SK-N-SH (cell line): ENCODE measurements around the gene CYP8B1.

Experiments
- CTCF ChIP-seq: fragments of 200-600 bp; sonication (generic); IDR thresholded peaks from 2 replicates; pipeline ENCODE4 v1.6.1; 2017; ENCODE audit warnings: antibody characterized with exemption, mild to moderate bottlenecking, moderate library complexity
- ELF1 ChIP-seq: IDR thresholded peaks from 2 replicates; pipeline ENCODE4 v1.4.0; 2012
- EZH2phosphoT487 ChIP-seq: fragments of 200-600 bp; sonication (generic); IDR thresholded peaks from 2 replicates; pipeline ENCODE4 v1.6.1; 2017; ENCODE audit warnings: low read depth, mixed run types, mild to moderate bottlenecking, antibody characterized with exemption, moderate library complexity, borderline replicate concordance
- MAX ChIP-seq: IDR thresholded peaks from 2 replicates; pipeline ENCODE4 v1.4.0; 2012; ENCODE audit warnings: low read depth
- NFIC ChIP-seq: IDR thresholded peaks from 2 replicates; pipeline ENCODE4 v1.4.0; 2012; ENCODE audit warnings: borderline replicate concordance
- PBX3 ChIP-seq: IDR thresholded peaks from 2 replicates; pipeline ENCODE4; 2012
- POLR2AphosphoS5 ChIP-seq: IDR thresholded peaks from 2 replicates; pipeline ENCODE4 v1.6.1; 2012; ENCODE audit warnings: low read depth, low read length
- RAD21 ChIP-seq: IDR thresholded peaks from 2 replicates; pipeline ENCODE4 v1.6.1; 2012; ENCODE audit warnings: mild to moderate bottlenecking, low read length
- SMC3 ChIP-seq: IDR thresholded peaks from 2 replicates; pipeline ENCODE4 v1.6.1; 2012; ENCODE audit warnings: low read depth, low read length, improper control_type of control experiment
- TAF1 ChIP-seq: IDR thresholded peaks from 2 replicates; pipeline ENCODE4 v1.6.1; 2012; ENCODE audit warnings: low read depth, mild to moderate bottlenecking, low read length, moderate library complexity, borderline replicate concordance
- TCF12 ChIP-seq: IDR thresholded peaks from 2 replicates; pipeline ENCODE4 v1.4.0; 2012

GRCh38 chr3:42843713-42844411 is 31.8 kb downstream of the CYP8B1 start:
- no peak for TF ChIP-seq CTCF
- TF ChIP-seq ELF1 = no peak
- no peak for TF ChIP-seq EZH2phosphoT487
- no peak for TF ChIP-seq TCF12
- no peak for TF ChIP-seq TAF1
- TF ChIP-seq POLR2AphosphoS5 = no peak
- no peak for TF ChIP-seq PBX3
- TF ChIP-seq RAD21 = no peak
- no peak for TF ChIP-seq NFIC
- TF ChIP-seq MAX = no peak
- no peak for TF ChIP-seq SMC3
